Neural cell (in vitro differentiated cells): ENCODE measurements around the gene TMCC2. TPM values are rescaled to one million over a fixed set of nuclear protein-coding genes. Genes with fewer than 3 reads are reported as not detected.

Source experiments
- H2AFZ ChIP-seq: fragments of 200-600, 300-800 bp; sonication (generic), shearing (Covaris generic); 2 replicates; pipeline ENCODE4 v1.6.0; 2014; ENCODE audit warnings: low read depth, mild to moderate bottlenecking, antibody characterized with exemption, low read length, moderate library complexity
- H3F3A ChIP-seq: fragments of 200-600 bp; shearing (Covaris generic); 2 replicates; pipeline ENCODE4 v1.6.1; 2016; ENCODE audit warnings: mild to moderate bottlenecking, moderate library complexity, mixed read lengths, antibody characterized with exemption, low read length; ENCODE audit not compliant: insufficient read depth, poor library complexity, severe bottlenecking
- H3K27ac ChIP-seq: fragments of 200-600, 300-800 bp; sonication (generic), shearing (Covaris generic); 2 replicates; pipeline ENCODE4 v1.5.1; 2014; ENCODE audit warnings: mild to moderate bottlenecking, low read length, moderate library complexity
- H3K27me3 ChIP-seq: fragments of 300-800, 200-600 bp; sonication (generic), shearing (Covaris generic); 2 replicates; pipeline ENCODE4 v1.6.0; 2014; ENCODE audit warnings: mild to moderate bottlenecking, low read depth, low read length, moderate library complexity; ENCODE audit not compliant: insufficient read depth
- H3K36me3 ChIP-seq: fragments of 300-800, 200-600 bp; sonication (generic), shearing (Covaris generic); 2 replicates; pipeline ENCODE4 v1.5.1; 2014; ENCODE audit warnings: mild to moderate bottlenecking, antibody characterized with exemption, low read length, moderate library complexity; ENCODE audit not compliant: insufficient read depth
- H3K4me2 ChIP-seq: fragments of 300-800, 200-600 bp; sonication (generic), shearing (Covaris generic); 2 replicates; pipeline ENCODE4 v1.6.0; 2014; ENCODE audit warnings: mild to moderate bottlenecking, low read length
- H3K4me3 ChIP-seq: fragments of 300-800, 200-600 bp; sonication (generic), shearing (Covaris generic); 2 replicates; pipeline ENCODE4 v1.5.1; 2014; ENCODE audit warnings: mild to moderate bottlenecking, low read length, moderate library complexity
- H3K79me2 ChIP-seq: fragments of 200-600 bp; shearing (Covaris generic); replicated peaks from 2 replicates; pipeline ENCODE4 v1.6.0; 2014; ENCODE audit warnings: mild to moderate bottlenecking, low read length, moderate library complexity; ENCODE audit not compliant: insufficient read depth
- H3K9ac ChIP-seq: fragments of 300-800, 200-600 bp; sonication (generic), shearing (Covaris generic); 2 replicates; pipeline ENCODE4 v1.6.1; 2016; ENCODE audit warnings: mild to moderate bottlenecking, low read length, mixed read lengths
- H3K9me2 ChIP-seq: fragments of 200-600 bp; shearing (Covaris generic); 2 replicates; pipeline ENCODE4 v1.6.1; 2016; ENCODE audit warnings: mild to moderate bottlenecking, low read length, mixed read lengths; ENCODE audit not compliant: insufficient read depth
- H3K9me3 ChIP-seq: fragments of 200-600, 300-800 bp; sonication (generic), shearing (Covaris generic); 2 replicates; pipeline ENCODE4 v1.6.1; 2016; ENCODE audit warnings: mild to moderate bottlenecking, mixed run types, low read length, moderate library complexity, mixed read lengths
- H4K20me1 ChIP-seq: fragments of 200-600 bp; shearing (Covaris generic); 2 replicates; pipeline ENCODE4 v1.6.1; 2016; ENCODE audit warnings: mild to moderate bottlenecking, mixed run types; ENCODE audit not compliant: insufficient read depth
- EP300 ChIP-seq: fragments of 450-650 bp; conservative IDR thresholded peaks from 2 replicates; pipeline ENCODE4 v1.6.1; 2014; ENCODE audit warnings: antibody characterized with exemption, mild to moderate bottlenecking, moderate library complexity; ENCODE audit not compliant: poor library complexity, severe bottlenecking
- EZH2 ChIP-seq: fragments of 200-600, 300-800 bp; shearing (Covaris generic), sonication (generic); IDR thresholded peaks from 2 replicates; pipeline ENCODE4 v1.6.1; 2014; ENCODE audit warnings: antibody characterized with exemption, low read length, borderline replicate concordance, mild to moderate bottlenecking; ENCODE audit not compliant: insufficient read depth, poor library complexity, severe bottlenecking
- MXI1 ChIP-seq: fragments of 450-650 bp; conservative IDR thresholded peaks from 2 replicates; pipeline ENCODE4 v1.6.1; 2014; ENCODE audit warnings: antibody characterized with exemption, mild to moderate bottlenecking; ENCODE audit not compliant: poor library complexity, severe bottlenecking
- POLR2AphosphoS5 ChIP-seq: IDR thresholded peaks from 2 replicates; pipeline ENCODE4 v1.6.1; 2012
- RAD21 ChIP-seq: fragments of 450-650 bp; conservative IDR thresholded peaks from 2 replicates; pipeline ENCODE4 v1.6.1; 2014; ENCODE audit warnings: antibody characterized with exemption, mild to moderate bottlenecking, moderate library complexity
- REST ChIP-seq: IDR thresholded peaks from 2 replicates; pipeline ENCODE4 v1.6.1; 2012; ENCODE audit warnings: borderline replicate concordance
- SMC3 ChIP-seq: fragments of 450-650 bp; conservative IDR thresholded peaks from 2 replicates; pipeline ENCODE4 v1.6.1; 2014; ENCODE audit warnings: antibody characterized with exemption, mild to moderate bottlenecking, moderate library complexity; ENCODE audit not compliant: poor library complexity
- TAF1 ChIP-seq: IDR thresholded peaks from 2 replicates; pipeline ENCODE4 v1.6.1; 2012; ENCODE audit warnings: low read depth
- polyA plus RNA-seq: library from polyadenylated mRNA; depleted of rRNA; stranded (reverse); fragments of >200 nt; gene quantifications from 2 replicates; pipeline ENCODE4 v1.2.3, GENCODE V29; 2014
- TF ChIP-seq, protein P1 (sequence below): fragments of 450-650 bp; IDR thresholded peaks from 2 replicates; pipeline ENCODE4 v1.5.1; 2014; ENCODE audit warnings: antibody characterized with exemption, mild to moderate bottlenecking, moderate library complexity; ENCODE audit not compliant: poor library complexity, severe bottlenecking

Gene TMCC2
- polyA plus RNA-seq, 1 donor from 2014 or later = 32.2 TPM

DNA sequence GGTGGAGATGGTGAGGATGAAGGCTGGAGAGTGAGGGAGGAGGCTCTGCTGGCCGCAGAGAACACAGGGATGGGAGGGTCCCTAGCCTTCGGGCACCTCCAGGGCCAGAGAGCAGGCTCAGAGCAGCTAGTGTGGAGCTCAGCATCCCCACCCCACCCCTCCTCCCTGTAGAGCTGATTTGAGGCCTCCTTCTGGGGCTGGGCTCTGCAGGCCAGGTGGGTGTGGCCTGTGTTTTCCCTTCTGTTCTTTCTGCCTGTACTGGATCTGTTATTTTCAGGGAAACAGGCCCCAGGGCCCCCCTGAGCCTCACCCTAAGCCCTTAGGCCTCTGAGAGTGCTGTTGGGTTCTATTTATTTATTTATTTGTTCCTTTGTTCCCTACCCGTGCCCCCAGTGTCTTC is 44.8 kb downstream of the TMCC2 start:
- Histone ChIP-seq H4K20me1 (no peaks in the 10 kb centered on the region), H3K9ac (no peak overlapping the region), H3K79me2 (no peaks in the 10 kb centered on the region), H3K27me3 (no peaks in the 10 kb centered on the region), H2AFZ (no peak overlapping the region), H3K36me3 (no peaks in the 10 kb centered on the region), H3K9me2 (no peaks in the 10 kb centered on the region), H3K4me2 (no peak overlapping the region), H3K9me3 (no peaks in the 10 kb centered on the region), H3K4me3 (no peak overlapping the region), H3F3A (no peaks in the 10 kb centered on the region), H3K27ac (no peak overlapping the region)
- no peak for TF ChIP-seq SMC3
- no peak for TF ChIP-seq EP300
- TF ChIP-seq POLR2AphosphoS5 = no peak
- TF ChIP-seq REST = no peak
- no peak for TF ChIP-seq TAF1
- no peak for TF ChIP-seq EZH2
- TF ChIP-seq RAD21 = no peak
- no peak for TF ChIP-seq MXI1
- TF ChIP-seq, protein P1, sequence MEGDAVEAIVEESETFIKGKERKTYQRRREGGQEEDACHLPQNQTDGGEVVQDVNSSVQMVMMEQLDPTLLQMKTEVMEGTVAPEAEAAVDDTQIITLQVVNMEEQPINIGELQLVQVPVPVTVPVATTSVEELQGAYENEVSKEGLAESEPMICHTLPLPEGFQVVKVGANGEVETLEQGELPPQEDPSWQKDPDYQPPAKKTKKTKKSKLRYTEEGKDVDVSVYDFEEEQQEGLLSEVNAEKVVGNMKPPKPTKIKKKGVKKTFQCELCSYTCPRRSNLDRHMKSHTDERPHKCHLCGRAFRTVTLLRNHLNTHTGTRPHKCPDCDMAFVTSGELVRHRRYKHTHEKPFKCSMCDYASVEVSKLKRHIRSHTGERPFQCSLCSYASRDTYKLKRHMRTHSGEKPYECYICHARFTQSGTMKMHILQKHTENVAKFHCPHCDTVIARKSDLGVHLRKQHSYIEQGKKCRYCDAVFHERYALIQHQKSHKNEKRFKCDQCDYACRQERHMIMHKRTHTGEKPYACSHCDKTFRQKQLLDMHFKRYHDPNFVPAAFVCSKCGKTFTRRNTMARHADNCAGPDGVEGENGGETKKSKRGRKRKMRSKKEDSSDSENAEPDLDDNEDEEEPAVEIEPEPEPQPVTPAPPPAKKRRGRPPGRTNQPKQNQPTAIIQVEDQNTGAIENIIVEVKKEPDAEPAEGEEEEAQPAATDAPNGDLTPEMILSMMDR = no peak

DNA sequence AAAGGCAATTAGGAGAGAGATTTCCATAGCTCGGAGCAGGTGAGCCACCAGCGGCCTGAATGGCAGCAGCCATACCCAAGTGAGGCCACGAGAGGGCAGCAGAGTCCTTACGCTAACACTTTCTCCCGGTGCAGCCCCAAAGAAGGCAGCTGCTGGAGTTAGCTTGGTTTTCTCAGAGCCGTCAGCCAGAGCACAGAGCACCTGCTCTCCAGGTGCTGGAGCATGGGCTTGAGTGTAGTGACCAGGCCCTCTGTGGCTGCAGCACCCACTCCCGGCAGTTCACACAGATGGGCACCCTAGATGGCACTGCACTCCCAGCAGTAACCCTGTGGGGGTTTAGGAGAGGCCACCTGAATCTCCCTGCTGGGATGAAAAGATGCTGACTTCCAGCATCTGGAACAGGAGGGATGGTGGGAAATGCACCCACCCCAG is 45.8 kb downstream of the TMCC2 start:
- Histone ChIP-seq H3K27me3 (no peaks in the 10 kb centered on the region), H3K4me2 (no peak overlapping the region), H3F3A (no peaks in the 10 kb centered on the region), H3K4me3 (no peak overlapping the region), H4K20me1 (no peaks in the 10 kb centered on the region), H3K9me3 (no peaks in the 10 kb centered on the region), H3K27ac (no peak overlapping the region), H3K36me3 (no peaks in the 10 kb centered on the region), H2AFZ (no peak overlapping the region), H3K9ac (peak overlapping the region; percentile 25), H3K9me2 (no peaks in the 10 kb centered on the region), H3K79me2 (no peaks in the 10 kb centered on the region)
- TF ChIP-seq MXI1 (peak; percentile 23), RAD21 (peak; percentile 100), SMC3 (peak; percentile 100), REST (no peak), TAF1 (no peak)
- TF ChIP-seq, protein P1 = peak; percentile 99
